ENCODE measurements around the gene TARBP1. TPM values are rescaled to one million over a fixed set of nuclear protein-coding genes. Genes with fewer than 3 reads are reported as not detected.

Gene TARBP1
- total and polyA plus RNA-seq, 2 of the 13 experiments (the other 11 are each of a cell fraction or from before 2014, with no cell fraction given): 37.7 to 67.0 TPM

DNA sequence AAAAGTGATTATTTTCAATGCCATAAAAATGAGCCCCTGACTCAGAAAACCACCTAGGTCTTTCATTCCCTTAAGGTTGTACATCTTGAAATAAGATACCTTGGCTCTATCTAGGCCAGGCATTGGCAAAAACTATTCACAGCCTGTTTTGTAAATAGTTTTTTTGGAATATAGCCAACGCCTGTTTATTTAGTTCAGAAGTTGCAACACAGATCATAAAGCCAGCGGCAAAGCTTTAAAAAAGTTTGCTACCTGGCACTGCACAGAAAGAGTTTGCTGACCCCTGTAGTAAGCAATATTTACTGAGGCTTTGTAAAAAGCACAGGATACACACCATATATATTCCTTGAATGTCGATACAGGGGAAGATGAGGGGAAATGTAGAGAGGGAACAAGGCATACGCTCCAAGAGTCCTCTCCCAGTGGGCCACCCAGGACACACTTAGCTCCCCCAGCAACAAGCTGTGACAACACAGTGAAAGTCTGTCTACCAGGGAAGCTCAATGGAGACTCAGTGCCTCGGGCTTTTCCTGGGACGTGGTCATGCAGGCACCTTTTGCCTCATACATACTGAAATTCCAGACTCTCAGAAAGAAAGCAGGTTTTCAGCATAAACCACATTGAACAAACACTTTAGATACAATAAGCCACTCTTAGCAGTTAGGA is 20.5 kb downstream of the TARBP1 start (continued):
- TF ChIP-seq FOXO4 (CRISPR knock-in tag; conservative IDR thresholded peaks at IDR 0.05) (no peak), BCL6 (CRISPR knock-in tag; IDR thresholded peaks at IDR 0.05) (peak; percentile 58), HOXA7 (CRISPR knock-in tag; IDR thresholded peaks at IDR 0.05) (no peak), TAF1 (CRISPR knock-in tag; IDR thresholded peaks at IDR 0.05) (no peak), MAZ (IDR thresholded peaks at IDR 0.05; ENCODE audit: borderline replicate concordance, low read depth, low read length) (no peak), MAZ (CRISPR knock-in tag; IDR thresholded peaks at IDR 0.05; ENCODE audit: low read depth) (no peak), ZNF180 (CRISPR knock-in tag; IDR thresholded peaks at IDR 0.05; ENCODE audit: borderline replicate concordance, low read depth) (no peak), PAF1 (CRISPR knock-in tag; IDR thresholded peaks at IDR 0.05) (no peak), ZNF17 (CRISPR knock-in tag; IDR thresholded peaks at IDR 0.05) (no peak), ZNF142 (CRISPR knock-in tag; IDR thresholded peaks at IDR 0.05) (no peak), RXRA (CRISPR knock-in tag; IDR thresholded peaks at IDR 0.05) (no peak), THAP9 (CRISPR knock-in tag; IDR thresholded peaks at IDR 0.05; ENCODE audit: borderline replicate concordance) (no peak), MTF2 (CRISPR knock-in tag; IDR thresholded peaks at IDR 0.05; ENCODE audit: borderline replicate concordance) (no peak), ZFP82 (CRISPR knock-in tag; IDR thresholded peaks at IDR 0.05; ENCODE audit: borderline replicate concordance) (no peak), GPN1 (CRISPR knock-in tag; IDR thresholded peaks at IDR 0.05; ENCODE audit: borderline replicate concordance) (no peak), YY1 (IDR thresholded peaks at IDR 0.05; ENCODE audit: insufficient read depth, insufficient replicate concordance, low read depth, low read length) (no peak)
- TF ChIP-seq, protein P1, sequence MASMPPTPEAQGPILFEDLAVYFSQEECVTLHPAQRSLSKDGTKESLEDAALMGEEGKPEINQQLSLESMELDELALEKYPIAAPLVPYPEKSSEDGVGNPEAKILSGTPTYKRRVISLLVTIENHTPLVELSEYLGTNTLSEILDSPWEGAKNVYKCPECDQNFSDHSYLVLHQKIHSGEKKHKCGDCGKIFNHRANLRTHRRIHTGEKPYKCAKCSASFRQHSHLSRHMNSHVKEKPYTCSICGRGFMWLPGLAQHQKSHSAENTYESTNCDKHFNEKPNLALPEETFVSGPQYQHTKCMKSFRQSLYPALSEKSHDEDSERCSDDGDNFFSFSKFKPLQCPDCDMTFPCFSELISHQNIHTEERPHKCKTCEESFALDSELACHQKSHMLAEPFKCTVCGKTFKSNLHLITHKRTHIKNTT (CRISPR knock-in tag; IDR thresholded peaks at IDR 0.05): no peak
